Esophagus squamous epithelium (tissue), 4 donors: Measurements from ENCODE around the gene FRMD3.

Source experiments
- CTCF ChIP-seq, 6 experiments: fragments of 450-650 bp in 4 of 6; fragments of 200-600 bp in 2 of 6; sonication (generic) in 2 of 6; IDR thresholded peaks; one replicate each; pipeline ENCODE4 v1.5.1; 2016 to 2019; ENCODE audit warnings: antibody characterized with exemption in 6 of 6, mild to moderate bottlenecking in 4 of 6, moderate library complexity in 4 of 6
- POLR2A ChIP-seq, 4 donors: fragments of 450-650 bp; IDR thresholded peaks; one replicate each; pipeline ENCODE4 v1.6.1; 2017; ENCODE audit warnings: antibody characterized with exemption in 4 of 4, mild to moderate bottlenecking in 4 of 4, moderate library complexity in 3 of 4

- TF ChIP-seq CTCF (IDR thresholded peaks at IDR 0.05) (no peak), POLR2A (IDR thresholded peaks at IDR 0.05) (no peak)
Observed at GRCh38 chr9:83477120-83477519, 61.1 kb downstream of the FRMD3 start.
